Motor neuron (in vitro differentiated cells): ENCODE measurements around the gene GEMIN7. TPM values are rescaled to one million over a fixed set of nuclear protein-coding genes. Genes with fewer than 3 reads are reported as not detected.

Experiments
- ATAC-seq, 8 experiments: fragments of 200-7000 bp; cut with Tn5 transposase; replicated peaks in 6 of 8; 2 replicates each; pipeline ENCODE4 v1.8.0; 2021; ENCODE audit warnings: mild to moderate bottlenecking in 8 of 8, moderate library complexity in 8 of 8
- H3K27ac ChIP-seq, 2 donors: fragments of 250-450 bp; sonication (Bioruptor Pico); 2 replicates each; pipeline ENCODE4 v1.9.0; 2021; ENCODE audit warnings: antibody characterized with exemption in 2 of 2, mild to moderate bottlenecking in 2 of 2, moderate library complexity in 1 of 2
- H3K4me1 ChIP-seq, 2 donors: fragments of 250-450 bp; sonication (Bioruptor Pico); replicated peaks in 1 of 2; 2 replicates each; pipeline ENCODE4 v1.6.1; 2021; ENCODE audit warnings: antibody characterized with exemption in 2 of 2, mild to moderate bottlenecking in 2 of 2, moderate library complexity in 1 of 2
- H3K4me3 ChIP-seq, 5 donors: fragments of 250-450 bp; sonication (Bioruptor Pico); 2 replicates each; pipeline ENCODE4 v1.9.0; 2021; ENCODE audit warnings: antibody characterized with exemption in 5 of 5, mild to moderate bottlenecking in 5 of 5, moderate library complexity in 4 of 5
- WGBS, 10 experiments: fragments of 450-650 bp; shearing (Covaris generic); methylation state at CpG; one replicate each; pipeline ENCODE4 v1.0.0; 2022; 5-methylcytosine and 5-hydroxymethylcytosine counted together
- in situ Hi-C, 9 experiments: fragments of 400-800 bp; cut with MboI; loops; one replicate each; pipeline ENCODE4 v1.15.0; 2021; ENCODE audit warnings: low sequenced_read_pairs in 9 of 9, low pct_unique_long_range_greater_than_20kb in 2 of 9; ENCODE audit not compliant: unreplicated experiment in 9 of 9
- total RNA-seq, 8 experiments: library from RNA; unstranded; fragments of 300-600 nt; gene quantifications; 2 replicates each; pipeline versions ENCODE4 v1.2.3 to v1.2.4, GENCODE V29; 2022

GEMIN7 gene
- total RNA-seq, 8 experiments from 2014 or later: 15.5 to 33.8 (median 20.5) TPM

- 80 to 100% (median 88%) methylated on average over 1 to 7 of the region's 8 CpGs; no CpG with 5 or more reads in 4 of the 10 experiments for whole genome bisulfite sequencing, 10 experiments
- no peaks in the 10 kb centered on the region for H3K4me1 ChIP-seq
- no peak for ATAC-seq
- no peak overlapping the region for H3K4me3 ChIP-seq
- in situ Hi-C loops: no loop called here
- H3K27ac ChIP-seq: no peak overlapping the region
Measured at GRCh38 chr19:45049073-45049736, 29.9 kb upstream of the GEMIN7 start.

- H3K27ac ChIP-seq: no peak overlapping the region
- in situ Hi-C loops: no loop called here
Measured at GRCh38 chr19:45050036-45050435, 29.0 kb upstream of the GEMIN7 start.

DNA sequence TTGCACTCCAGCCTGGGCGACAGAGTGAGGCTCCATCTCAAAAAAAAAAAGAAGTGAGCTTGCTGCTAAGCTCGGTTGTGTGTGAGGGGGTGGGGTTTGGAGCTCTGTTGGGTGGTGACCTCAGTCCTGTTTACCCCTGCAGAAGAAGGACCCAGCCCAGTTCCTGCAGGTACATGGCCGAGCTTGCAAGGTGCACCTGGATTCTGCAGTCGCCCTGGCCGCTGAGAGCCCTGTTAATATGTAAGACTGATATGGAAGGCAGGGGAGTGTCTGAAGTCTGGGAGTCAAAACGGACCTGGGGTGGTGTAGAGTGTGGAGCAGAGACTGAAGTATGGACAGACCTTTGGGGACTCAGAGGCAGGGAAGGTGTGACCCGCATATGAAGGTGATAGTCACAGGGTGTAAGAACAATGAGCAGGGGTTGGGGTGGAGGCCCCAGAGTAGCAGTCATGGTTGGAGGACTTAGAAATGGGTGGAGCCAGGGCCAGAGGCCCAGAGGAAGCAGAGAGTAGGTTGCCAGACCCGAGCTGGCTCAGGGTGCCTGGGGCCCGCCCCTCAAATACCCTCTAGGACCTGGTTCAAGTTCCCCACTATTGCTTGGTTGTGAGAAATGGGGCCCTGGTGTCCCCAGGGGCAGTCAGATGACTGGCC, 27.0 kb upstream of the GEMIN7 start:
- ATAC-seq: peak in 3 of 8 experiments; percentile 14 to 80 (median 74)
- Histone ChIP-seq H3K27ac (no peak overlapping the region), H3K4me1 (no peaks in the 10 kb centered on the region), H3K4me3 (no peak overlapping the region)
- in situ Hi-C loops: no loop called here
- WGBS, 10 experiments: 50 to 100% (median 90%) methylated on average over 1 to 6 of the region's 9 CpGs; no CpG with 5 or more reads in 5 of the 10 experiments

More at GRCh38 chr19:45050036-45050435, 29.0 kb upstream of the GEMIN7 start:
- WGBS, 10 experiments: 87 to 100% (median 90%) methylated on average over 2 to 3 of the region's 6 CpGs; no CpG with 5 or more reads in 7 of the 10 experiments
- ATAC-seq: no peak
- no peaks in the 10 kb centered on the region for H3K4me1 ChIP-seq
- no peak overlapping the region for H3K4me3 ChIP-seq

- H3K4me1 ChIP-seq: no peaks in the 10 kb centered on the region
- no peak overlapping the region for H3K27ac ChIP-seq
- no peak overlapping the region for H3K4me3 ChIP-seq
- ATAC-seq: peak in 2 of 8 experiments; percentile 15 to 31
- WGBS, 10 experiments: 90 to 100% (median 95%) methylated on average over 2 to 4 of the region's 8 CpGs; no CpG with 5 or more reads in 7 of the 10 experiments
- in situ Hi-C loops: no loop called here
Measured at GRCh38 chr19:45056831-45057230, 22.2 kb upstream of the GEMIN7 start.

- ATAC-seq: peak in 3 of 8 experiments; percentile 17 to 23 (median 17)
- in situ Hi-C loops: no loop called here
- WGBS, 10 experiments: 80 to 100% methylated on average over 1 of the region's 9 CpGs; no CpG with 5 or more reads in 8 of the 10 experiments
- Histone ChIP-seq H3K4me1 (no peaks in the 10 kb centered on the region), H3K27ac (no peak overlapping the region), H3K4me3 (no peak overlapping the region)
Measured at GRCh38 chr19:45057444-45057843, 21.6 kb upstream of the GEMIN7 start.

GRCh38 chr19:45058622-45059159, 20.4 kb upstream of the GEMIN7 start:
- H3K27ac ChIP-seq: no peak overlapping the region
- no peaks in the 10 kb centered on the region for H3K4me1 ChIP-seq
- no peak overlapping the region for H3K4me3 ChIP-seq
- in situ Hi-C loops: no loop called here
- ATAC-seq: no peak
- 63 to 100% (median 90%) methylated on average over 1 to 4 of the region's 14 CpGs; no CpG with 5 or more reads in 4 of the 10 experiments for WGBS, 10 experiments

GRCh38 chr19:45059258-45059965, 19.6 kb upstream of the GEMIN7 start:
- peak; percentile 16 to 91 (median 49) for ATAC-seq
- in situ Hi-C loops: no loop called here
- Histone ChIP-seq H3K27ac (no peak overlapping the region), H3K4me3 (no peak overlapping the region), H3K4me1 (no peaks in the 10 kb centered on the region)
- 0 to 100% (median 89%) methylated on average over 1 to 7 of the region's 16 CpGs; no CpG with 5 or more reads in 3 of the 10 experiments for WGBS, 10 experiments

- in situ Hi-C loops: no loop called here
- 90 to 100% (median 100%) methylated on average over 1 to 2 of the region's 4 CpGs; no CpG with 5 or more reads in 7 of the 10 experiments for WGBS, 10 experiments
- H3K4me1 ChIP-seq: no peaks in the 10 kb centered on the region
- H3K27ac ChIP-seq: no peak overlapping the region
- no peak for ATAC-seq
- no peak overlapping the region for H3K4me3 ChIP-seq
Measured at GRCh38 chr19:45061965-45062364, 17.1 kb upstream of the GEMIN7 start.

- H3K4me3 ChIP-seq: no peak overlapping the region
- whole genome bisulfite sequencing, 10 experiments: 96 to 100% methylated on average over 1 to 17 of the region's 85 CpGs; no CpG with 5 or more reads in 8 of the 10 experiments
Measured at GRCh38 chr19:45063851-45064801, 14.9 kb upstream of the GEMIN7 start.

DNA sequence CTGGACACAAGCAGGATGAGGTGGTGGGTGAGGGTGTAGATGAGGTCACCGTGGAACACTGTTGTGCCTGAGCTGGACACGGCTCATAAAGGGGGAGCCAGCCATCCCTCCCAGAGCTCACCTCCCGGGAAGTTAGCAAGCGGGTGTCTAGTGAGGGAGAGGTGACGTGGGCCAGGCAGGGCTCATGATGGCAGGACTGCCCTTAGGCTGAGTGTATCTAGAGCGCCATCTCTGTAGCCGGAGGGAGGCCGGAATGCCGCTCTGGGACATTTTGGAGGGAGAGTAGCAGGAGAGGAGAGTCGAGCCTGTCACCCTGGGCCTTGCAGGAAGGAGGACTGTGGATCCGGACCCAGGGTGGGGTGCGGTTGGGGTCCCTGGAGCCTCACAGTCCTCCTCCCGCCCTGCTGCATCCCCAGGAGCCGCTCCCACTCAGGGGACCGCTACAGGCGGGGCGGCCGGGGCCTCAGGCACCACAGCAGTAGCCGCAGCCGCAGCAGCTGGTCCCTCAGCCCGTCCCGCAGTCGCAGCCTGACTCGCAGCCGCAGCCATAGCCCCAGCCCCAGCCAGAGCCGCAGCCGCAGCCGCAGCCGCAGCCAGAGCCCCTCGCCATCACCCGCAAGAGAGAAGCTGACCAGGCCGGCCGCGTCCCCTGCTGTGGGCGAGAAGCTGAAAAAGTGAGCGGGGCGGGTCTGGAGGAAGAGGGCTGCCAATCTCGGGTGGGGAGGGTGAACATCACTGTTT, 12.0 kb upstream of the GEMIN7 start:
- Histone ChIP-seq H3K4me3 (no peak overlapping the region), H3K27ac (no peak overlapping the region), H3K4me1 (no peaks in the 10 kb centered on the region)
- 90 to 100% (median 91%) methylated on average over 1 to 7 of the region's 38 CpGs; no CpG with 5 or more reads in 6 of the 10 experiments for WGBS, 10 experiments
- ATAC-seq: no peak
- in situ Hi-C loops: no loop called here

More at GRCh38 chr19:45063851-45064801, 14.9 kb upstream of the GEMIN7 start:
- Histone ChIP-seq H3K27ac (no peak overlapping the region), H3K4me1 (no peaks in the 10 kb centered on the region)
- peak in 2 of 8 experiments; percentile 11 to 16 for ATAC-seq
- in situ Hi-C loops: no loop called here

DNA sequence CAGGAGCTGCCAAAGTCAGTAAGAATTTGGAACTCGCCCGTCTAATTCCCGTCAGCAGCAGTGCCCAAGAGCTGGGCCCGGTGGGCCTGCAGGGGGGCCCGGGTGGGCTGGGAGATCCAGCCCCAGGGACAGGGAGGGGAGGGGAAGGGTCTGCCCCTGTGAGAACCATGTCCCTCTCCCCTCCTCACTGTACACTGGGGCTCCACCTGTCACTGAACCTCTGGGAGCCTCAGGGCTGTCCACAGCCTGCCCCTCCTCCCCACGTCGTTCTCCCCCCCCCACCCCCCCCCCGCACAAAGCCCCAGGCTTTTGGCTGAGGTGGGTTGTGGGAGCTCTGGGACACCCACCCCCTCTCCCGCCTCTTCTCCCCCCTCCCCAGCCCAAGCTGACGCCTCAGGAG, 11.0 kb upstream of the GEMIN7 start:
- in situ Hi-C loops: no loop called here
- ATAC-seq: peak in 1 of 8 experiments; percentile 6
- WGBS, 10 experiments: no CpG with 5 or more reads among the region's 10 CpGs
- no peaks in the 10 kb centered on the region for H3K4me1 ChIP-seq
- H3K27ac ChIP-seq: no peak overlapping the region
- H3K4me3 ChIP-seq: no peak overlapping the region
